Heart left ventricle (tissue), 13 donors: ENCODE measurements around the gene XIRP1.

Experiments used
- CTCF ChIP-seq, 12 donors: fragments of 200-600 bp; sonication (generic) in 4 of 12; IDR thresholded peaks; one replicate each; pipeline versions ENCODE4 v1.5.0 to v1.8.0; 2018 to 2022; ENCODE audit warnings: antibody characterized with exemption in 12 of 12, mild to moderate bottlenecking in 5 of 12
- POLR2A ChIP-seq, 2 donors: fragments of 450-650 bp; IDR thresholded peaks; one replicate each; pipeline ENCODE4 v1.6.1; 2017; ENCODE audit warnings: antibody characterized with exemption in 2 of 2, mild to moderate bottlenecking in 2 of 2, moderate library complexity in 2 of 2
- donor health status: ischemic (EF 13 %, LVEDD 7.1; RV severe dilation, severe dysfunction).
- donor health status: DM: no; HTN: yes; CAD: no.
- donor health status: DM: no; HTN: no; CAD: no.
- donor health status: ischemic (EF 25% LVEDD 6.9; RV normal size, moderate dysfunction).
- donor health status: ischemic (EF 25% LVEDD 5.7; RV mildly dilated, moderate dysfunction).
- donor health status: ischemic (EF 35%, LVEDD 5.7; RV mildly dilated, moderate dysfunction).
- donor health status: nonischemic (EF 11% LVEDD 7.7; RV severe dilation, severe dysfunction).
- donor health status: DM: yes; HTN: yes; CAD: no.
- donor health status: PGD.
- donor health status: ischemic (EF 29% LVEDD 5.4; RV normal size, mild dysfunction).
- donor health status: nonischemic (EF 23%, LVEDD 6.1; RV moderate dilation, normal function).

GRCh38 chr3:39171860-39172259 lies 20.5 kb downstream of the XIRP1 start:
- no peak for TF ChIP-seq CTCF (IDR thresholded peaks at IDR 0.05)
- TF ChIP-seq POLR2A (IDR thresholded peaks at IDR 0.05) = no peak
